IMR-90 (cell line): ENCODE measurements around the gene METTL25. TPM values are rescaled to one million over a fixed set of nuclear protein-coding genes. Genes with fewer than 3 reads are reported as not detected.

Experiments used
- ATAC-seq: fragments of 200-7000 bp; cut with Tn5 transposase; 2 replicates; pipeline ENCODE4 v1.9.1; 2020; ENCODE audit warnings: low read depth, mild to moderate bottlenecking, moderate library complexity
- BruUV-seq: library from RNA; stranded (reverse); fragments of 400-500 nt; replicated peaks from 2 replicates; lab custom pipeline; 2021; lab: Mats Ljungman, UMichigan
- CTCF ChIA-PET: fragments of 300-600 bp; formaldehyde crosslinking; extraction: SDS; loops from one replicate; lab custom pipeline; 2021; ENCODE audit warnings: antibody characterized with exemption; lab: Yijun Ruan, JAX
- POLR2A ChIA-PET: fragments of 300-600 bp; sonication (Branson Sonifier 250); formaldehyde crosslinking; loops from one replicate; lab custom pipeline; 2022; ENCODE audit warnings: antibody characterized with exemption; ENCODE audit not compliant: unreplicated experiment; lab: Charles Lee
- DNase-seq: peaks from one replicate; pipeline ENCODE4 v3.0.0; 2013
- H2AFZ ChIP-seq: replicated peaks from 2 replicates; pipeline ENCODE3; 2013; ENCODE audit warnings: low read length, mild to moderate bottlenecking; ENCODE audit not compliant: poor library complexity
- H2AK5ac ChIP-seq: 2 replicates; pipeline ENCODE4 v1.6.1; 2013; ENCODE audit warnings: low read depth, low read length, inconsistent platforms
- H2AK9ac ChIP-seq: replicated peaks from 2 replicates; pipeline ENCODE3; 2013; ENCODE audit warnings: mild to moderate bottlenecking, low read depth, low read length, moderate library complexity; ENCODE audit not compliant: poor library complexity
- H2BK120ac ChIP-seq: 2 replicates; pipeline ENCODE4 v1.6.1; 2013; ENCODE audit warnings: low read depth, low read length, inconsistent platforms
- H2BK15ac ChIP-seq: 3 replicates; pipeline ENCODE4 v1.6.1; 2013; ENCODE audit warnings: low read depth, low read length, inconsistent platforms
- H2BK20ac ChIP-seq: 2 replicates; pipeline ENCODE4 v1.6.1; 2013; ENCODE audit warnings: low read depth, mild to moderate bottlenecking, inconsistent platforms, low read length, moderate library complexity
- H2BK5ac ChIP-seq: 2 replicates; pipeline ENCODE4 v1.6.1; 2013; ENCODE audit warnings: mild to moderate bottlenecking, low read depth, low read length, inconsistent platforms; ENCODE audit not compliant: poor library complexity, severe bottlenecking
- H3K14ac ChIP-seq: replicated peaks from 2 replicates; pipeline ENCODE4 v1.6.1; 2013; ENCODE audit warnings: low read depth, low read length, inconsistent platforms
- H3K18ac ChIP-seq: 2 replicates; pipeline ENCODE4 v1.6.1; 2013; ENCODE audit warnings: low read depth, low read length, control low read depth
- H3K23ac ChIP-seq: 2 replicates; pipeline ENCODE4 v1.6.1; 2013; ENCODE audit warnings: low read depth, low read length, inconsistent platforms
- H3K27ac ChIP-seq: 2 replicates; pipeline ENCODE4 v1.5.1; 2013; ENCODE audit warnings: mild to moderate bottlenecking, control low read depth, low read length; ENCODE audit not compliant: insufficient read depth
- H3K27me3 ChIP-seq: 2 replicates; pipeline ENCODE4 v1.6.1; 2013; ENCODE audit warnings: low read length; ENCODE audit not compliant: control insufficient read depth, insufficient read depth
- H3K36me3 ChIP-seq: 2 replicates; pipeline ENCODE4 v1.6.1; 2013; ENCODE audit warnings: low read length, mixed read lengths; ENCODE audit not compliant: control insufficient read depth, insufficient read depth
- H3K4ac ChIP-seq: 2 replicates; pipeline ENCODE4 v1.6.1; 2013; ENCODE audit warnings: low read depth, low read length, inconsistent platforms
- H3K4me1 ChIP-seq: 2 replicates; pipeline ENCODE4 v1.6.1; 2013; ENCODE audit warnings: low read length, mixed read lengths; ENCODE audit not compliant: control insufficient read depth, insufficient read depth
- H3K4me2 ChIP-seq: 2 replicates; pipeline ENCODE4 v1.6.1; 2013; ENCODE audit warnings: low read depth, mild to moderate bottlenecking, control low read depth, low read length, moderate library complexity
- H3K4me3 ChIP-seq: 2 replicates; pipeline ENCODE4 v1.5.1; 2013; ENCODE audit warnings: low read depth, mild to moderate bottlenecking, control low read depth, low read length, moderate library complexity; ENCODE audit not compliant: insufficient read depth
- H3K56ac ChIP-seq: 2 replicates; pipeline ENCODE4 v1.6.1; 2013; ENCODE audit warnings: low read length, inconsistent platforms; ENCODE audit not compliant: insufficient read depth; ENCODE audit errors: extremely low read depth
- H3K79me1 ChIP-seq, 2 experiments: 2 replicates each; pipeline ENCODE4 v1.6.1; 2013; ENCODE audit warnings: low read length in 2 of 2, inconsistent platforms in 1 of 2, low read depth in 1 of 2
- H3K9ac ChIP-seq: 2 replicates; pipeline ENCODE4 v1.6.1; 2013; ENCODE audit warnings: low read depth, low read length, control low read depth
- H3K9me1 ChIP-seq: 2 replicates; pipeline ENCODE4 v1.6.1; 2013; ENCODE audit warnings: low read length, inconsistent platforms; ENCODE audit not compliant: insufficient read depth
- H3K9me3 ChIP-seq: 2 replicates; pipeline ENCODE4 v1.6.1; 2013; ENCODE audit warnings: low read length; ENCODE audit not compliant: control insufficient read depth, insufficient read depth
- H4K20me1 ChIP-seq: 2 replicates; pipeline ENCODE4 v1.6.1; 2013; ENCODE audit warnings: low read length, inconsistent platforms; ENCODE audit not compliant: insufficient read depth
- H4K5ac ChIP-seq: 2 replicates; pipeline ENCODE4 v1.6.1; 2013; ENCODE audit warnings: mild to moderate bottlenecking, low read depth, low read length, control low read depth
- H4K8ac ChIP-seq, 2 experiments: 2 replicates each; pipeline ENCODE4 v1.6.1; 2013; ENCODE audit warnings: low read depth in 2 of 2, low read length in 2 of 2, control low read depth in 1 of 2, inconsistent platforms in 1 of 2
- H4K91ac ChIP-seq: 2 replicates; pipeline ENCODE4 v1.6.1; 2013; ENCODE audit warnings: low read depth, low read length, inconsistent platforms; ENCODE audit not compliant: insufficient read depth
- BHLHE40 ChIP-seq: fragments of 150-350 bp; IDR thresholded peaks from 2 replicates; pipeline ENCODE4 v1.6.1; 2016; ENCODE audit warnings: mild to moderate bottlenecking, low read depth, low read length
- CEBPB ChIP-seq: IDR thresholded peaks from 2 replicates; pipeline ENCODE4 v1.6.1; 2012; ENCODE audit warnings: low read depth, low read length, improper control_type of control experiment
- CTCF ChIP-seq: conservative IDR thresholded peaks from 2 replicates; pipeline ENCODE4 v1.5.1; 2012; ENCODE audit warnings: mild to moderate bottlenecking, low read depth, low read length, improper control_type of control experiment
- MAFK ChIP-seq: IDR thresholded peaks from 2 replicates; pipeline ENCODE4 v1.6.1; 2012; ENCODE audit warnings: low read depth, low read length, improper control_type of control experiment
- MAZ ChIP-seq: IDR thresholded peaks from 2 replicates; pipeline ENCODE4 v1.6.1; 2012; ENCODE audit warnings: low read depth, mild to moderate bottlenecking, low read length, improper control_type of control experiment, moderate library complexity, borderline replicate concordance
- MXI1 ChIP-seq: IDR thresholded peaks from 2 replicates; pipeline ENCODE4 v1.6.1; 2012; ENCODE audit warnings: low read depth, mild to moderate bottlenecking, low read length, moderate library complexity, borderline replicate concordance
- NFE2L2 ChIP-seq: fragments of 150-350 bp; IDR thresholded peaks from 2 replicates; pipeline ENCODE4 v1.6.1; 2016; ENCODE audit warnings: low read depth, mild to moderate bottlenecking, low read length
- RAD21 ChIP-seq: IDR thresholded peaks from 2 replicates; pipeline ENCODE4 v1.6.1; 2012; ENCODE audit warnings: low read length, improper control_type of control experiment
- RCOR1 ChIP-seq: IDR thresholded peaks from 2 replicates; pipeline ENCODE4 v1.6.1; 2012; ENCODE audit warnings: mild to moderate bottlenecking, low read length, improper control_type of control experiment; ENCODE audit not compliant: insufficient replicate concordance
- RFX5 ChIP-seq: IDR thresholded peaks from 2 replicates; pipeline ENCODE4 v1.8.0; 2012; ENCODE audit warnings: low read depth, mild to moderate bottlenecking, low read length, moderate library complexity
- SMC3 ChIP-seq: fragments of 150-350 bp; IDR thresholded peaks from 2 replicates; pipeline ENCODE4 v1.6.1; 2016; ENCODE audit warnings: low read depth, mild to moderate bottlenecking, antibody characterized with exemption, low read length, moderate library complexity
- USF2 ChIP-seq: fragments of 150-350 bp; IDR thresholded peaks from 2 replicates; pipeline ENCODE4 v1.6.1; 2017; ENCODE audit warnings: mild to moderate bottlenecking, antibody characterized with exemption, low read length, low read depth
- WGBS, 2 experiments: methylation state at CpG; one replicate each; pipeline versions ENCODE4 v1.1.5 to v1.1.7; 2013; ENCODE audit warnings: missing lambda C conversion rate in 2 of 2; ENCODE audit not compliant: insufficient read length in 1 of 2; ENCODE audit errors: extremely low coverage in 2 of 2; 5-methylcytosine and 5-hydroxymethylcytosine counted together
- dilution Hi-C: fragments of 300-500 bp; cut with HindIII; formaldehyde crosslinking; loops from one replicate; pipeline ENCODE4 v1.14.3; 2018; ENCODE audit warnings: low sequenced_read_pairs; ENCODE audit not compliant: unreplicated experiment
- in situ Hi-C: fragments of 300-500 bp; cut with MboI; formaldehyde crosslinking; loops from 3 replicates; pipeline ENCODE4 v1.14.3; 2019; ENCODE audit warnings: low sequenced_read_pairs, inconsistent platforms, mixed read lengths
- intact Hi-C: fragments of 100-400 bp; cut with micrococcal nuclease; formaldehyde crosslinking; loops from 2 replicates; pipeline ENCODE4 v1.10.0; 2022
- polyA plus RNA-seq, 3 experiments: library from polyadenylated mRNA; depleted of rRNA; stranded (reverse); fragments of >200 nt; gene quantifications; 2 replicates each; pipeline ENCODE4 v1.2.3, GENCODE V29; 2012; ENCODE audit warnings: low replicate concordance in 1 of 3
- total RNA-seq: library from RNA; depleted of rRNA; stranded (reverse); fragments of >200 nt; gene quantifications from 2 replicates; pipeline ENCODE4 v1.2.3, GENCODE V29; 2012

The METTL25 gene
- total and polyA plus RNA-seq, 2 of the 4 experiments (the other 2 are of a cell fraction), result 2.6 to 3.0 TPM

- ATAC-seq (peak; percentile 2), DNase-seq (no peak)
- H3K4me1 ChIP-seq, result no peaks in the 10 kb centered on the region
- H3K9me3 ChIP-seq, result no peaks in the 10 kb centered on the region
- H3K9me1 ChIP-seq, result no peaks in the 10 kb centered on the region
- peak overlapping the region; percentile 45 for H2BK5ac ChIP-seq
- ChIA-PET POLR2A (no interaction called here), CTCF (interaction anchor here (0.9 to 1.8 kb wide), 5 partner anchors 9 to 76 kb away, joined by 3 to 7 read pairs (median 3); no protein-coding TSS in a partner anchor)
- peak overlapping the region; percentile 60 for H3K9ac ChIP-seq
- H4K91ac ChIP-seq, result no peak overlapping the region
- H3K27ac ChIP-seq, result peak overlapping the region; percentile 87
- peaks cover 5 to 10% of the 10 kb centered on the region in 2 experiments for H3K79me1 ChIP-seq
- peak overlapping the region; percentile 96 for H3K4me2 ChIP-seq
- 0 out of 2 replicates have a peak overlapping the region, but pooled peaks have one; percentile 53 for H3K56ac ChIP-seq
- no peak overlapping the region for H2BK15ac ChIP-seq
- TF ChIP-seq CTCF, result no peak
- no peak for TF ChIP-seq RAD21
- no peak for TF ChIP-seq MAZ
- TF ChIP-seq NFE2L2, result no peak
- TF ChIP-seq RCOR1, result no peak
- no peak for TF ChIP-seq USF2
- TF ChIP-seq BHLHE40, result no peak
- no peak for TF ChIP-seq MXI1
- no peak for TF ChIP-seq MAFK
- no peak for TF ChIP-seq CEBPB
- no peak for TF ChIP-seq SMC3
- no peak for TF ChIP-seq RFX5
- H3K18ac ChIP-seq, result peak overlapping the region; percentile 1; the same call in 1 of the 2 replicates
- 0 out of 2 replicates have a peak overlapping the region, but pooled peaks have one; percentile 10 for H3K14ac ChIP-seq
- H3K4ac ChIP-seq, result peak overlapping the region; percentile 11; the same call in 1 of the 2 replicates
- H4K20me1 ChIP-seq, result no peaks in the 10 kb centered on the region
- in situ Hi-C loops (no loop called here), intact Hi-C loops (no loop called here), dilution Hi-C loops (no loop called here)
- H4K8ac ChIP-seq, result peak overlapping the region; percentile 28 to 84; a peak in 3 of 4 replicates
- peak overlapping the region; percentile 87 for H4K5ac ChIP-seq
- peaks cover 1% of the 10 kb centered on the region; the same call in 1 of the 2 replicates for H3K36me3 ChIP-seq
- no TSS peak for BruUV-seq
- H3K4me3 ChIP-seq, result peak overlapping the region; percentile 71
- H2BK20ac ChIP-seq, result no peak overlapping the region
- 0 out of 2 replicates have a peak overlapping the region, but pooled peaks have one; percentile 31 for H3K23ac ChIP-seq
- no peaks in the 10 kb centered on the region for H3K27me3 ChIP-seq
- no peak overlapping the region for H2AK5ac ChIP-seq
- no CpG with 5 or more reads among the region's 4 CpGs for WGBS, 2 experiments
- H2AK9ac ChIP-seq, result no peak overlapping the region
- peak overlapping the region; percentile 74 for H2AFZ ChIP-seq
- H2BK120ac ChIP-seq, result no peak overlapping the region
Measured at GRCh38 chr12:82359115-82359478, 768 bp downstream of the METTL25 start.
